Body of pancreas (tissue), 4 donors: ENCODE data around the gene ZNF541. TPM values are rescaled to one million over a fixed set of nuclear protein-coding genes. Genes with fewer than 3 reads are reported as not detected.

ENCODE experiments used
- ATAC-seq: fragments of 150-250 bp; one replicate; pipeline ENCODE4 v1.9.1; 2016
- DNase-seq, 4 donors: peaks; one replicate each; pipeline ENCODE4 v3.0.0-alpha.2; 2019
- H3K27ac ChIP-seq, 4 donors: fragments of 200-600 bp; sonication (generic); 1 replicate in 3 of 4; 2 replicates in 1 of 4; pipeline versions ENCODE4 v1.5.1 to v1.6.1; 2016 to 2019; ENCODE audit warnings: mild to moderate bottlenecking in 1 of 4, mixed read lengths in 1 of 4, moderate library complexity in 1 of 4
- H3K27me3 ChIP-seq, 2 donors: fragments of 200-600 bp; sonication (generic); one replicate each; pipeline ENCODE4 v1.6.0; 2016; ENCODE audit warnings: mild to moderate bottlenecking in 1 of 2
- H3K36me3 ChIP-seq, 2 donors: fragments of 200-600 bp; sonication (generic); replicated peaks in 1 of 2; 2 replicates each; pipeline ENCODE4 v1.5.1; 2016; ENCODE audit warnings: low read depth in 2 of 2; ENCODE audit not compliant: insufficient read depth in 1 of 2
- H3K4me1 ChIP-seq: fragments of 200-600 bp; sonication (generic); one replicate; pipeline ENCODE4 v1.6.0; 2016
- H3K4me3 ChIP-seq, 2 donors: fragments of 200-600 bp; sonication (generic); 1 replicate in 1 of 2; 2 replicates in 1 of 2; pipeline ENCODE4 v1.5.1; 2016 to 2019
- H3K9me3 ChIP-seq, 3 donors: fragments of 200-600 bp; sonication (generic); 1 replicate in 2 of 3; 2 replicates in 1 of 3; pipeline ENCODE4 v1.5.1; 2016
- CTCF ChIP-seq, 7 experiments: fragments of 450-650 bp in 4 of 7; fragments of 200-600 bp in 3 of 7; sonication (generic) in 3 of 7; IDR thresholded peaks; one replicate each; pipeline ENCODE4 v1.5.1; 2016 to 2019; ENCODE audit warnings: antibody characterized with exemption in 7 of 7
- POLR2A ChIP-seq, 3 donors: fragments of 450-650 bp; IDR thresholded peaks; one replicate each; pipeline ENCODE4 v1.6.1; 2016; ENCODE audit warnings: antibody characterized with exemption in 3 of 3, mild to moderate bottlenecking in 2 of 3
- WGBS, 2 donors: methylation state at CpG; one replicate each; pipeline ENCODE4 v1.1.5; 2017; 5-methylcytosine and 5-hydroxymethylcytosine counted together
- intact Hi-C: fragments of 100-400 bp; cut with DNase I; formaldehyde crosslinking; loops from one replicate; pipeline ENCODE4 v1.15.1; 2023
- small RNA-seq: library from RNA; depleted of rRNA; stranded (forward); fragments of <200 nt; gene quantifications from one replicate; pipeline ENCODE3, GENCODE V24; 2016
- total RNA-seq, 2 donors: library from RNA; depleted of rRNA; stranded (reverse); fragments of >200 nt; gene quantifications; one replicate each; pipeline ENCODE4 v1.1.0, GENCODE V29; 2016

Gene ZNF541
- total RNA-seq, 2 donors from 2014 or later: under 0.01 TPM; not detected in 1

- Histone ChIP-seq H3K27me3 (no peaks in the 10 kb centered on the region), H3K27ac (no peak overlapping the region), H3K9me3 (no peaks in the 10 kb centered on the region), H3K36me3 (no peaks in the 10 kb centered on the region), H3K4me1 (no peaks in the 10 kb centered on the region), H3K4me3 (no peak overlapping the region)
- intact Hi-C loops: loop anchor here (10.0 kb wide), 1 partner anchor 156 kb away; no protein-coding TSS in a partner anchor
- DNase-seq (no peak), ATAC-seq (no peak)
- WGBS, 2 donors: 73 to 78% methylated on average over 8 to 16 of the region's 16 CpGs
- TF ChIP-seq POLR2A (IDR thresholded peaks at IDR 0.05) (no peak), CTCF (IDR thresholded peaks at IDR 0.05) (no peak)
Measured at GRCh38 chr19:47529018-47529742, 43.8 kb downstream of the ZNF541 start.

DNA sequence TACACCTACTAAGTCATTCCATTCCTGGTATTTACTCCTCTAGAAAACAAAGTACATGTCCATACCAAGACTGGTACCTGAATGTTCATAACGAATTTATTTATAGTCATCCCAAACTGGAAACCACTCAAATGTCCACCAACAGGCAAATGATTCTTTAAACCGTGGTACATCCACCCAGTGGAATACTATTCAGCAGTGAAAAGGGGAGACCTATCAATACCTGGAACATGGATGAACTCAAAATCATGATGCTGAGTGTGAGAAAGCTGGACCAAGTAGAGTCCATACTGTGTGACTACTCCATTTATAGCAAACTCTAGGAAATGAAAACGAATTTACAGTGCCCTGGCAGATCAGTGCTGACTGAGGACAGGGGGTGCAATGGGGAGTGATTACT lies 46.1 kb downstream of the ZNF541 start:
- no peak for TF ChIP-seq POLR2A (IDR thresholded peaks at IDR 0.05)
- no peak for TF ChIP-seq CTCF (IDR thresholded peaks at IDR 0.05)
- ATAC-seq (no peak), DNase-seq (no peak)
- Histone ChIP-seq H3K4me3 (no peak overlapping the region), H3K4me1 (no peaks in the 10 kb centered on the region), H3K27ac (no peak overlapping the region), H3K9me3 (no peaks in the 10 kb centered on the region), H3K27me3 (no peaks in the 10 kb centered on the region), H3K36me3 (no peaks in the 10 kb centered on the region)
- intact Hi-C loops: loop anchor here (10.0 kb wide), 1 partner anchor 158 kb away; no protein-coding TSS in a partner anchor
- WGBS, 2 donors: 68 to 73% methylated on average over 3 of the region's 3 CpGs

GRCh38 chr19:47523473-47523872 lies 49.5 kb downstream of the ZNF541 start:
- WGBS, 2 donors: 30 to 31% methylated on average over 7 of the region's 7 CpGs
- H3K9me3 ChIP-seq: no peaks in the 10 kb centered on the region
- no peak for TF ChIP-seq POLR2A (IDR thresholded peaks at IDR 0.05)
- no peak for TF ChIP-seq CTCF (IDR thresholded peaks at IDR 0.05)
- no peaks in the 10 kb centered on the region for H3K4me1 ChIP-seq
- H3K27me3 ChIP-seq: no peaks in the 10 kb centered on the region
- intact Hi-C loops: loop anchor here (10.0 kb wide), 1 partner anchor 161 kb away; no protein-coding TSS in a partner anchor
- no peak overlapping the region for H3K27ac ChIP-seq
- ATAC-seq (no peak), DNase-seq (no peak)
- no peaks in the 10 kb centered on the region for H3K36me3 ChIP-seq
- H3K4me3 ChIP-seq: no peak overlapping the region

Small RNA genes lying within 50 kb of the gene (small RNA-seq; reads per million reads assigned to genes)
- not detected for gene RN7SL322P

Other genes with a start within 250 kb of the ZNF541 start
- under 1 TPM in 1 of 2 donors, not detected in 1; 0.52 TPM for gene C5AR2, start 241.0 kb downstream of the ZNF541 start, total RNA-seq
- gene DHX34, start 223.8 kb downstream of the ZNF541 start, total RNA-seq: 10 to 100 TPM; 16.1 to 50.4 TPM
- gene MEIS3, start 153.6 kb downstream of the ZNF541 start, total RNA-seq: 1 to 10 TPM; 1.3 to 2.3 TPM
- gene SLC8A2, start 101.3 kb downstream of the ZNF541 start, total RNA-seq: 10 to 100 TPM in 1 of 2 donors, 1 to 10 TPM in 1; 8.0 to 31.6 TPM
- 1 to 10 TPM; 3.1 to 4.6 TPM for gene KPTN, start 88.9 kb downstream of the ZNF541 start, total RNA-seq
- 10 to 100 TPM; 71.5 to 94.9 TPM for gene NAPA, start 58.1 kb downstream of the ZNF541 start, total RNA-seq
- gene BICRA, start 36.0 kb upstream of the ZNF541 start, total RNA-seq: 10 to 100 TPM in 1 of 2 donors, 1 to 10 TPM in 1; 2.6 to 26.4 TPM
- gene EHD2, start 140.3 kb upstream of the ZNF541 start, total RNA-seq: 10 to 100 TPM; 41.2 to 66.3 TPM
- gene NOP53, start 172.4 kb upstream of the ZNF541 start, total RNA-seq: 100 to 1,000 TPM; 436 to 761 TPM
- gene SELENOW, start 205.6 kb upstream of the ZNF541 start, total RNA-seq: 100 to 1,000 TPM; 189 to 296 TPM
- gene TPRX1, start 231.4 kb upstream of the ZNF541 start, total RNA-seq: not detected
- not detected for gene CRX, start 248.8 kb upstream of the ZNF541 start, total RNA-seq